HEK293 (cell line): ENCODE results near the gene BIRC3.

Experiments
- EGR2 ChIP-seq: fragments of 450-650 bp; formaldehyde crosslinking; IDR thresholded peaks from 2 replicates; pipeline ENCODE4 v1.5.1; 2016; ENCODE audit warnings: low read depth, missing biosample characterization, missing genetic modification characterization
- IKZF3 ChIP-seq: fragments of 450-650 bp; IDR thresholded peaks from 2 replicates; pipeline ENCODE4 v1.5.0; 2018; ENCODE audit warnings: missing biosample characterization, mild to moderate bottlenecking, missing genetic modification characterization, moderate library complexity
- KLF7 ChIP-seq: fragments of 450-650 bp; formaldehyde crosslinking; IDR thresholded peaks from 2 replicates; pipeline ENCODE4 v1.5.1; 2016; ENCODE audit warnings: missing biosample characterization, missing genetic modification characterization, borderline replicate concordance
- MZF1 ChIP-seq: fragments of 450-650 bp; formaldehyde crosslinking; IDR thresholded peaks from 2 replicates; pipeline ENCODE4 v1.5.1; 2017; ENCODE audit warnings: missing biosample characterization, missing genetic modification characterization, borderline replicate concordance
- RBAK ChIP-seq: fragments of 450-650 bp; formaldehyde crosslinking; IDR thresholded peaks from 2 replicates; pipeline ENCODE4 v1.5.1; 2016; ENCODE audit warnings: missing biosample characterization, missing genetic modification characterization
- SCRT2 ChIP-seq: fragments of 450-650 bp; formaldehyde crosslinking; IDR thresholded peaks from 2 replicates; pipeline ENCODE4 v1.5.1; 2016; ENCODE audit warnings: missing biosample characterization, missing genetic modification characterization
- ZBTB20 ChIP-seq: fragments of 450-650 bp; formaldehyde crosslinking; IDR thresholded peaks from 2 replicates; pipeline ENCODE4 v1.5.1; 2016; ENCODE audit warnings: missing biosample characterization, missing genetic modification characterization
- ZFP41 ChIP-seq: fragments of 450-650 bp; formaldehyde crosslinking; IDR thresholded peaks from 2 replicates; pipeline ENCODE4 v1.5.1; 2016; ENCODE audit warnings: missing biosample characterization, missing genetic modification characterization, borderline replicate concordance
- ZNF112 ChIP-seq: fragments of 450-650 bp; formaldehyde crosslinking; IDR thresholded peaks from 2 replicates; pipeline ENCODE4 v1.5.0; 2017; ENCODE audit warnings: missing biosample characterization, missing genetic modification characterization
- ZNF155 ChIP-seq: fragments of 450-650 bp; formaldehyde crosslinking; IDR thresholded peaks from 2 replicates; pipeline ENCODE4 v1.5.1; 2016; ENCODE audit warnings: missing biosample characterization, missing genetic modification characterization
- ZNF2 ChIP-seq: fragments of 450-650 bp; formaldehyde crosslinking; IDR thresholded peaks from 2 replicates; pipeline ENCODE4 v1.5.1; 2016; ENCODE audit warnings: missing biosample characterization, missing genetic modification characterization
- ZNF324 ChIP-seq: fragments of 450-650 bp; formaldehyde crosslinking; IDR thresholded peaks from 2 replicates; pipeline ENCODE4 v1.5.1; 2016; ENCODE audit warnings: missing biosample characterization, missing genetic modification characterization
- ZNF335 ChIP-seq: fragments of 450-650 bp; formaldehyde crosslinking; conservative IDR thresholded peaks from 2 replicates; pipeline ENCODE4 v1.5.1; 2016; ENCODE audit warnings: missing biosample characterization, missing genetic modification characterization
- ZNF433 ChIP-seq: fragments of 450-650 bp; formaldehyde crosslinking; IDR thresholded peaks from 2 replicates; pipeline ENCODE4 v1.5.1; 2016; ENCODE audit warnings: missing biosample characterization, missing genetic modification characterization, low read depth
- ZNF623 ChIP-seq: fragments of 450-650 bp; formaldehyde crosslinking; IDR thresholded peaks from 2 replicates; pipeline ENCODE4 v1.5.1; 2016; ENCODE audit warnings: missing biosample characterization, missing genetic modification characterization
- ZNF658 ChIP-seq: fragments of 450-650 bp; formaldehyde crosslinking; IDR thresholded peaks from 2 replicates; pipeline ENCODE4; 2016; ENCODE audit warnings: missing biosample characterization, missing genetic modification characterization
- ZNF660 ChIP-seq: fragments of 450-650 bp; IDR thresholded peaks from 2 replicates; pipeline ENCODE4 v1.5.1; 2018; ENCODE audit warnings: missing biosample characterization, mild to moderate bottlenecking, missing genetic modification characterization
- ZNF776 ChIP-seq: fragments of 450-650 bp; formaldehyde crosslinking; IDR thresholded peaks from 2 replicates; pipeline ENCODE4 v1.5.0; 2017; ENCODE audit warnings: missing biosample characterization, missing genetic modification characterization, borderline replicate concordance
- ZNF785 ChIP-seq: fragments of 450-650 bp; formaldehyde crosslinking; IDR thresholded peaks from 2 replicates; pipeline ENCODE4 v1.5.1; 2016; ENCODE audit warnings: missing biosample characterization, missing genetic modification characterization
- ZNF791 ChIP-seq: fragments of 450-650 bp; formaldehyde crosslinking; IDR thresholded peaks from 2 replicates; pipeline ENCODE4 v1.5.1; 2016; ENCODE audit warnings: missing biosample characterization, missing genetic modification characterization
- ZXDB ChIP-seq: fragments of 450-650 bp; formaldehyde crosslinking; IDR thresholded peaks from 2 replicates; pipeline ENCODE4 v1.5.1; 2016; ENCODE audit warnings: missing biosample characterization, missing genetic modification characterization
- TF ChIP-seq, protein P1 (sequence below): IDR thresholded peaks from 2 replicates; pipeline ENCODE4 v1.6.1; 2011; ENCODE audit warnings: mild to moderate bottlenecking, low read depth, low read length, borderline replicate concordance
- TF ChIP-seq, protein P2 (sequence below): fragments of 450-650 bp; formaldehyde crosslinking; IDR thresholded peaks from 2 replicates; pipeline ENCODE4 v1.5.1; 2016; ENCODE audit warnings: missing biosample characterization, missing genetic modification characterization
- TF ChIP-seq, protein P3 (sequence below): fragments of 450-650 bp; formaldehyde crosslinking; IDR thresholded peaks from 2 replicates; pipeline ENCODE4 v1.5.1; 2016; ENCODE audit warnings: missing biosample characterization, missing genetic modification characterization
- TF ChIP-seq, protein P4 (sequence below): fragments of 450-650 bp; formaldehyde crosslinking; IDR thresholded peaks from 2 replicates; pipeline ENCODE4 v1.5.1; 2016; ENCODE audit warnings: missing biosample characterization, missing genetic modification characterization
- TF ChIP-seq, protein P5 (sequence below): fragments of 450-650 bp; formaldehyde crosslinking; optimal IDR thresholded peaks from 2 replicates; pipeline ENCODE3; 2016; ENCODE audit warnings: missing biosample characterization, mild to moderate bottlenecking, missing genetic modification characterization
- TF ChIP-seq, protein P6 (sequence below): fragments of 450-650 bp; formaldehyde crosslinking; IDR thresholded peaks from 2 replicates; pipeline ENCODE4 v1.5.1; 2016; ENCODE audit warnings: missing biosample characterization, missing genetic modification characterization
- TF ChIP-seq, protein P7 (sequence below): fragments of 450-650 bp; formaldehyde crosslinking; IDR thresholded peaks from 2 replicates; pipeline ENCODE4 v1.5.1; 2017; ENCODE audit warnings: missing biosample characterization, missing genetic modification characterization

Gene BIRC3

DNA sequence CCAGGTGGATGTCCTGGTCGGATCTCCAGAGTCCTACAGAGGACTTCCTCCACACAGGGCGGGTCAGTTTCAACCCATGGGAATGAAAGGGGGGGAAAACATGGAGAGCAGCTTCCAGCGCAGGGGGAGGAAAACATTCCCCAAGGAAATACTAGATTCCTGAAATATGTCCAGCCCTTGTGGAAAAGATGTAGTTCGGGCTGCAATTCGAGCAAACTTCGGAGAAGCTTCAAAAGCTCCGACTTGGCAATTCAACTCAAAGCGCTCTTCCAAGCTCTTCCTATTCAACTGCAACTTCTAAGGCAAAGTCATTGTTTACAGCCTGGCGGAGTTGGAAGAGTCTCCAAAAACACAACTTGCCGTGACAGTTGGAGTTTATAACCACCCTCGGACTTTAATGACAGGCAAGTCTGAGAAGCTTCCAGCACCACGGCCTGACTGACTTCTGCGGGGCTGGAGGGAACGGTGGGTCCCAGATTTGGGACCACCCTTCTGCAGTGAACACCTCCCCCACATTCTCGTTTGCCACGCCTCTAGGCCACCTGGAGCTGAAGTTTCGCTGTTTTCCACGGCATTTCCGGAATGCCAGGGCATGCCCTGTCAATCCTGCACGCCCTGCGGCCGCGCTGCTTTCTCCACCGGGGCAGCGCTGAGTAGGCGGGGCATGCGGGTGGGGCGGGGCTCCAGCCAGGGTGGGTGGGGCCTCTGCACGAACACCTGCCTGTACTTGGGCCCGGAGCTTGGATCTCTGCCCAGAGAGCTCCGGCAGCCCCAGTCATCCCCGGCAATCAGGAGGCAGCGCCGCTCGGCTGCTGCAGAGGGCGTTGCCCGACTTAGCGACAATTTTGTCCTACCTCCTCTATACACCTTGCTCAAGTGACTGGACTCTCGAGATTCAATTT lies 49.0 kb upstream of the BIRC3 start (continued):
- TF ChIP-seq ZNF660 (tag by site-specific recombination) (peak; percentile 56; the same call in 1 of the 2 replicates), ZNF785 (tag by site-specific recombination) (no peak), ZNF155 (no peak), RBAK (tag by site-specific recombination) (no peak), ZNF324 (tag by site-specific recombination) (no peak), ZFP41 (tag by site-specific recombination) (no peak), ZNF658 (tag by site-specific recombination) (no peak), ZNF776 (no peak), ZNF112 (tag by site-specific recombination) (no peak), ZNF791 (no peak), EGR2 (tag by site-specific recombination) (no peak), ZNF433 (no peak), IKZF3 (tag by site-specific recombination) (no peak), MZF1 (no peak), KLF7 (no peak), ZXDB (tag by site-specific recombination) (no peak), ZBTB20 (tag by site-specific recombination) (0 out of 2 replicates have a peak, but pooled peaks have one; percentile 35), SCRT2 (no peak), ZNF2 (tag by site-specific recombination) (no peak), ZNF623 (tag by site-specific recombination) (no peak), ZNF335 (tag by site-specific recombination) (peak; percentile 69)
- TF ChIP-seq, protein P1, sequence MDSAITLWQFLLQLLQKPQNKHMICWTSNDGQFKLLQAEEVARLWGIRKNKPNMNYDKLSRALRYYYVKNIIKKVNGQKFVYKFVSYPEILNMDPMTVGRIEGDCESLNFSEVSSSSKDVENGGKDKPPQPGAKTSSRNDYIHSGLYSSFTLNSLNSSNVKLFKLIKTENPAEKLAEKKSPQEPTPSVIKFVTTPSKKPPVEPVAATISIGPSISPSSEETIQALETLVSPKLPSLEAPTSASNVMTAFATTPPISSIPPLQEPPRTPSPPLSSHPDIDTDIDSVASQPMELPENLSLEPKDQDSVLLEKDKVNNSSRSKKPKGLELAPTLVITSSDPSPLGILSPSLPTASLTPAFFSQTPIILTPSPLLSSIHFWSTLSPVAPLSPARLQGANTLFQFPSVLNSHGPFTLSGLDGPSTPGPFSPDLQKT, result no peak
- TF ChIP-seq, protein P2, sequence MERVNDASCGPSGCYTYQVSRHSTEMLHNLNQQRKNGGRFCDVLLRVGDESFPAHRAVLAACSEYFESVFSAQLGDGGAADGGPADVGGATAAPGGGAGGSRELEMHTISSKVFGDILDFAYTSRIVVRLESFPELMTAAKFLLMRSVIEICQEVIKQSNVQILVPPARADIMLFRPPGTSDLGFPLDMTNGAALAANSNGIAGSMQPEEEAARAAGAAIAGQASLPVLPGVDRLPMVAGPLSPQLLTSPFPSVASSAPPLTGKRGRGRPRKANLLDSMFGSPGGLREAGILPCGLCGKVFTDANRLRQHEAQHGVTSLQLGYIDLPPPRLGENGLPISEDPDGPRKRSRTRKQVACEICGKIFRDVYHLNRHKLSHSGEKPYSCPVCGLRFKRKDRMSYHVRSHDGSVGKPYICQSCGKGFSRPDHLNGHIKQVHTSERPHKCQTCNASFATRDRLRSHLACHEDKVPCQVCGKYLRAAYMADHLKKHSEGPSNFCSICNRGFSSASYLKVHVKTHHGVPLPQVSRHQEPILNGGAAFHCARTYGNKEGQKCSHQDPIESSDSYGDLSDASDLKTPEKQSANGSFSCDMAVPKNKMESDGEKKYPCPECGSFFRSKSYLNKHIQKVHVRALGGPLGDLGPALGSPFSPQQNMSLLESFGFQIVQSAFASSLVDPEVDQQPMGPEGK (tag by site-specific recombination), result 0 out of 2 replicates have a peak, but pooled peaks have one; percentile 40
- TF ChIP-seq, protein P3, sequence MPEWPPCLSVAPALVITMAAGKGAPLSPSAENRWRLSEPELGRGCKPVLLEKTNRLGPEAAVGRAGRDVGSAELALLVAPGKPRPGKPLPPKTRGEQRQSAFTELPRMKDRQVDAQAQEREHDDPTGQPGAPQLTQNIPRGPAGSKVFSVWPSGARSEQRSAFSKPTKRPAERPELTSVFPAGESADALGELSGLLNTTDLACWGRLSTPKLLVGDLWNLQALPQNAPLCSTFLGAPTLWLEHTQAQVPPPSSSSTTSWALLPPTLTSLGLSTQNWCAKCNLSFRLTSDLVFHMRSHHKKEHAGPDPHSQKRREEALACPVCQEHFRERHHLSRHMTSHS, result no peak
- TF ChIP-seq, protein P4, sequence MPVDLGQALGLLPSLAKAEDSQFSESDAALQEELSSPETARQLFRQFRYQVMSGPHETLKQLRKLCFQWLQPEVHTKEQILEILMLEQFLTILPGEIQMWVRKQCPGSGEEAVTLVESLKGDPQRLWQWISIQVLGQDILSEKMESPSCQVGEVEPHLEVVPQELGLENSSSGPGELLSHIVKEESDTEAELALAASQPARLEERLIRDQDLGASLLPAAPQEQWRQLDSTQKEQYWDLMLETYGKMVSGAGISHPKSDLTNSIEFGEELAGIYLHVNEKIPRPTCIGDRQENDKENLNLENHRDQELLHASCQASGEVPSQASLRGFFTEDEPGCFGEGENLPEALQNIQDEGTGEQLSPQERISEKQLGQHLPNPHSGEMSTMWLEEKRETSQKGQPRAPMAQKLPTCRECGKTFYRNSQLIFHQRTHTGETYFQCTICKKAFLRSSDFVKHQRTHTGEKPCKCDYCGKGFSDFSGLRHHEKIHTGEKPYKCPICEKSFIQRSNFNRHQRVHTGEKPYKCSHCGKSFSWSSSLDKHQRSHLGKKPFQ, result no peak
- TF ChIP-seq, protein P5, sequence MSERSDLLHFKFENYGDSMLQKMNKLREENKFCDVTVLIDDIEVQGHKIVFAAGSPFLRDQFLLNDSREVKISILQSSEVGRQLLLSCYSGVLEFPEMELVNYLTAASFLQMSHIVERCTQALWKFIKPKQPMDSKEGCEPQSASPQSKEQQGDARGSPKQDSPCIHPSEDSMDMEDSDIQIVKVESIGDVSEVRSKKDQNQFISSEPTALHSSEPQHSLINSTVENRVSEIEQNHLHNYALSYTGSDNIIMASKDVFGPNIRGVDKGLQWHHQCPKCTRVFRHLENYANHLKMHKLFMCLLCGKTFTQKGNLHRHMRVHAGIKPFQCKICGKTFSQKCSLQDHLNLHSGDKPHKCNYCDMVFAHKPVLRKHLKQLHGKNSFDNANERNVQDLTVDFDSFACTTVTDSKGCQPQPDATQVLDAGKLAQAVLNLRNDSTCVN, result peak; percentile 16
- TF ChIP-seq, protein P6, sequence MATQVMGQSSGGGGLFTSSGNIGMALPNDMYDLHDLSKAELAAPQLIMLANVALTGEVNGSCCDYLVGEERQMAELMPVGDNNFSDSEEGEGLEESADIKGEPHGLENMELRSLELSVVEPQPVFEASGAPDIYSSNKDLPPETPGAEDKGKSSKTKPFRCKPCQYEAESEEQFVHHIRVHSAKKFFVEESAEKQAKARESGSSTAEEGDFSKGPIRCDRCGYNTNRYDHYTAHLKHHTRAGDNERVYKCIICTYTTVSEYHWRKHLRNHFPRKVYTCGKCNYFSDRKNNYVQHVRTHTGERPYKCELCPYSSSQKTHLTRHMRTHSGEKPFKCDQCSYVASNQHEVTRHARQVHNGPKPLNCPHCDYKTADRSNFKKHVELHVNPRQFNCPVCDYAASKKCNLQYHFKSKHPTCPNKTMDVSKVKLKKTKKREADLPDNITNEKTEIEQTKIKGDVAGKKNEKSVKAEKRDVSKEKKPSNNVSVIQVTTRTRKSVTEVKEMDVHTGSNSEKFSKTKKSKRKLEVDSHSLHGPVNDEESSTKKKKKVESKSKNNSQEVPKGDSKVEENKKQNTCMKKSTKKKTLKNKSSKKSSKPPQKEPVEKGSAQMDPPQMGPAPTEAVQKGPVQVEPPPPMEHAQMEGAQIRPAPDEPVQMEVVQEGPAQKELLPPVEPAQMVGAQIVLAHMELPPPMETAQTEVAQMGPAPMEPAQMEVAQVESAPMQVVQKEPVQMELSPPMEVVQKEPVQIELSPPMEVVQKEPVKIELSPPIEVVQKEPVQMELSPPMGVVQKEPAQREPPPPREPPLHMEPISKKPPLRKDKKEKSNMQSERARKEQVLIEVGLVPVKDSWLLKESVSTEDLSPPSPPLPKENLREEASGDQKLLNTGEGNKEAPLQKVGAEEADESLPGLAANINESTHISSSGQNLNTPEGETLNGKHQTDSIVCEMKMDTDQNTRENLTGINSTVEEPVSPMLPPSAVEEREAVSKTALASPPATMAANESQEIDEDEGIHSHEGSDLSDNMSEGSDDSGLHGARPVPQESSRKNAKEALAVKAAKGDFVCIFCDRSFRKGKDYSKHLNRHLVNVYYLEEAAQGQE, result no peak
- TF ChIP-seq, protein P7, sequence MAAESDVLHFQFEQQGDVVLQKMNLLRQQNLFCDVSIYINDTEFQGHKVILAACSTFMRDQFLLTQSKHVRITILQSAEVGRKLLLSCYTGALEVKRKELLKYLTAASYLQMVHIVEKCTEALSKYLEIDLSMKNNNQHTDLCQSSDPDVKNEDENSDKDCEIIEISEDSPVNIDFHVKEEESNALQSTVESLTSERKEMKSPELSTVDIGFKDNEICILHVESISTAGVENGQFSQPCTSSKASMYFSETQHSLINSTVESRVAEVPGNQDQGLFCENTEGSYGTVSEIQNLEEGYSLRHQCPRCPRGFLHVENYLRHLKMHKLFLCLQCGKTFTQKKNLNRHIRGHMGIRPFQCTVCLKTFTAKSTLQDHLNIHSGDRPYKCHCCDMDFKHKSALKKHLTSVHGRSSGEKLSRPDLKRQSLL (tag by site-specific recombination), result 0 out of 2 replicates have a peak, but pooled peaks have one; percentile 6
